AG04450 (cell line): ENCODE results near the gene RDX. TPM values are rescaled to one million over a fixed set of nuclear protein-coding genes. Genes with fewer than 3 reads are reported as not detected.

Experiments used
- CTCF ChIA-PET: fragments of 300-600, 350-600 bp; formaldehyde crosslinking; extraction: SDS; loops from one replicate; lab custom pipeline; 2022; ENCODE audit warnings: antibody characterized with exemption, inconsistent platforms; lab: Charles Lee
- POLR2A ChIA-PET: fragments of 350-600 bp; formaldehyde crosslinking; extraction: SDS; loops from one replicate; lab custom pipeline; 2021; ENCODE audit warnings: antibody characterized with exemption, inconsistent platforms; lab: Yijun Ruan, JAX
- DNase-seq: peaks from one replicate; pipeline ENCODE4 v3.0.0-alpha.2; 2011; ENCODE audit warnings: low read depth, low spot score
- H3K27ac ChIP-seq: one replicate; pipeline ENCODE4 v1.5.1; 2012; ENCODE audit warnings: low read depth, low read length, control low read depth
- H3K27me3 ChIP-seq: one replicate; pipeline ENCODE4 v1.6.0; 2012; ENCODE audit warnings: low read length; ENCODE audit not compliant: control insufficient read depth, insufficient read depth
- H3K4me3 ChIP-seq: 2 replicates; pipeline ENCODE4 v1.5.1; 2011; ENCODE audit warnings: mild to moderate bottlenecking, low read depth, low read length, control low read depth
- H3K9me3 ChIP-seq: 2 replicates; pipeline ENCODE4 v1.5.1; 2012; ENCODE audit warnings: low read length; ENCODE audit not compliant: control insufficient read depth, insufficient read depth
- CTCF ChIP-seq: IDR thresholded peaks from 2 replicates; pipeline ENCODE4 v1.5.1; 2011; ENCODE audit warnings: low read depth, low read length, control low read depth, inconsistent platforms
- polyA plus RNA-seq: library from polyadenylated mRNA; depleted of rRNA; stranded (reverse); fragments of >200 nt; gene quantifications from 2 replicates; pipeline ENCODE4 v1.2.3, GENCODE V29; 2011

RDX gene
- polyA plus RNA-seq, 1 experiment, result 92.3 TPM

- CTCF ChIA-PET, result interaction anchor here (0.6 kb wide), 1 partner anchor 91 kb away, joined by 4 read pairs; no protein-coding TSS in a partner anchor
- Histone ChIP-seq H3K27ac (no peak overlapping the region), H3K4me3 (no peak overlapping the region), H3K9me3 (no peaks in the 10 kb centered on the region), H3K27me3 (no peaks in the 10 kb centered on the region)
- DNase-seq, result peak; percentile 43
- no peak for TF ChIP-seq CTCF
- POLR2A ChIA-PET, result no interaction called here
Observed at GRCh38 chr11:110147962-110148709, 148.3 kb downstream of the RDX start.

DNA sequence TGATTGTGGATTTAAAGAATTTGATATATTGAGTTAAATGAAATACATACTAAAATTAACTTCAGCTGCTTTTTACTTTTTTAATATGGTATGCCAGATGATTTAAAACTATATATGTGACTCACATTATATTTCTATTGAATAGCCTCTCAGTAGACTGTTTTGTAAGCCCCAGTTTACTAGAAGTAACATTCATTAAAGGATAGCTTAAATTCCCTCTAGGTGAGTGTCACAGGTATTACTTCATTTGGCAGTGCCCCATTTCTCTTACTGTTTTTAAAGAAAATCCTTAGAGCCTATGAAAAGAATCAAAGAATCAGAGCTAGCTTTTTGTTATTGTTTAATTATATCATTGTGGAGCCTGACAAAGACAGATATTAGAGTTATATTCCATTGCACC, 154.6 kb downstream of the RDX start:
- CTCF ChIA-PET, result interaction anchor here (0.6 kb wide), 1 partner anchor 58 kb away, joined by 3 read pairs; no protein-coding TSS in a partner anchor
- no peak for TF ChIP-seq CTCF
- no peak for DNase-seq
- Histone ChIP-seq H3K9me3 (no peaks in the 10 kb centered on the region), H3K27ac (no peak overlapping the region), H3K4me3 (no peak overlapping the region), H3K27me3 (no peaks in the 10 kb centered on the region)
- POLR2A ChIA-PET, result no interaction called here

GRCh38 chr11:110134110-110134509, 162.3 kb downstream of the RDX start:
- H3K27ac ChIP-seq, result no peak overlapping the region
- POLR2A ChIA-PET, result no interaction called here
- CTCF ChIA-PET, result no interaction called here
- no peak overlapping the region for H3K4me3 ChIP-seq
- no peak for TF ChIP-seq CTCF
- H3K9me3 ChIP-seq, result no peaks in the 10 kb centered on the region
- DNase-seq, result no peak
- H3K27me3 ChIP-seq, result no peaks in the 10 kb centered on the region

DNA sequence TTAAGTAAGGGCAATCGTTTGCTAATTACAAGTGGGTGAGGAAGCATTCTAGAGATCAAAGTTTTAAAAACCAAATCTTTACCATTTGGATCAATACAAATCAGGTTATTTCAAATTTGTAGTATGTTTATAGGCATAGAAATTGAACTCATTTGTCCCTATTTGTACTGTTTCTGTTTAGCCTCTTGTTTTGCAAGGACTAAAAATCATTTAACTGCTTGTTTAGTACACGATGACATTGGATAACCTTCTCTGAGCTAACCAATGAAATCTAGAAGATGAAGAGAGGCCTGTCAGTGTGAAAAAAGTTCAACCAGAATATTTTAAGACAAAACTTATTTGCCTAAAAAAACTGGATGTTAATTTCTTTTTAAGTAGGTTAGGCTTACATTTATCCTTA, 163.3 kb downstream of the RDX start:
- no peak for DNase-seq
- Histone ChIP-seq H3K9me3 (no peaks in the 10 kb centered on the region), H3K4me3 (no peak overlapping the region), H3K27ac (no peak overlapping the region), H3K27me3 (no peaks in the 10 kb centered on the region)
- TF ChIP-seq CTCF, result no peak
- ChIA-PET POLR2A (no interaction called here), CTCF (no interaction called here)

DNA sequence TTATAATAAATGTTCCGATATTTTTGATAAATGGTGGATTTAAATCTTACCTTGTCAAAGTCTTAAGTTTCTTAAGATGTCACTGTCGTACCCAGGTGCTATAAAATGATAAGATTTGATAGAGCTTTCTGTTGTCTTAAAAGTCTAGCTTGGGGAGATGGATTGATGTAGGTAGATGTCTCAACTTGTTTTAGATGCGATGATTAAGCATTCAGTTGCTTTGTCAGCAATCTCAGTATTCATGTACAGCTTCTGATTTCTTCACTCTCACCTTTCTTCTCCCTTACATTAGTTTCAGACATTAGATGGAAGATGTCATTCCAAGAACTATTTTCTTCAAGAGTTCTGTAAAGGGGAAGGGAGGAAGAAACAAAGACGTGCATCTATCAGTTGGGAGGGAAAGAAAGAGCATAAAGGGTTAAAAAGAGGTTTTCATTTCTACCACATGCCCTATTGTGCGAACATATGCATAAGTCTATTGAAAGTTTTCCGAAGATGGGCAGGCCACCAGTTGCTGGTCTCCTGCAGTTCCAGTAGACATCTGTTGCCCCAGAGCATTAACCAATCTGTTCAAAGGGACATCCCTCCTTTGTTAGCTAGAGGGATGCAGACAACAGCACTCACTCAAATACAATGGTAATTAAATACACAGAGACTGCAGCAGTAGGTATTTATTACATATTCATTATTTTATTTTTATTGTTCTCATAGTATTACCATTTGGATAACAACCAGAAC, 164.9 kb downstream of the RDX start:
- Histone ChIP-seq H3K27me3 (no peaks in the 10 kb centered on the region), H3K9me3 (no peaks in the 10 kb centered on the region), H3K27ac (no peak overlapping the region), H3K4me3 (no peak overlapping the region)
- ChIA-PET CTCF (no interaction called here), POLR2A (interaction anchor here (0.7 kb wide), 1 partner anchor 14 kb away, joined by 7 read pairs; no protein-coding TSS in a partner anchor)
- no peak for DNase-seq
- no peak for TF ChIP-seq CTCF
